C4-2B (cell line): Measurements from ENCODE around the gene AP1S1.

Experiments used
- H3K27ac ChIP-seq: fragments of 450-650 bp; 2 replicates; pipeline ENCODE4 v1.5.1; 2017
- CTCF ChIP-seq: fragments of 450-650 bp; conservative IDR thresholded peaks from 2 replicates; pipeline ENCODE4 v1.5.1; 2017; ENCODE audit warnings: mild to moderate bottlenecking
- ZFX ChIP-seq: fragments of 450-650 bp; IDR thresholded peaks from 2 replicates; pipeline ENCODE4 v1.6.1; 2017

AP1S1 gene

GRCh38 chr7:101154693-101155102 is 422 bp downstream of the AP1S1 start:
- no peak for TF ChIP-seq CTCF
- peak; percentile 39; the same call in 1 of the 2 replicates for TF ChIP-seq ZFX
- peak overlapping the region; percentile 95 for H3K27ac ChIP-seq

GRCh38 chr7:101155303-101155702 is 1.0 kb downstream of the AP1S1 start:
- TF ChIP-seq ZFX (no peak), CTCF (no peak)
- peak overlapping the region; percentile 95 for H3K27ac ChIP-seq

- TF ChIP-seq ZFX (no peak), CTCF (no peak)
- H3K27ac ChIP-seq = peak overlapping the region; percentile 95
These were observed 2.0 kb downstream of the AP1S1 start for GRCh38 chr7:101156277-101156676.

GRCh38 chr7:101156866-101157589 is 2.8 kb downstream of the AP1S1 start:
- TF ChIP-seq CTCF (no peak), ZFX (no peak)
- peak overlapping the region; percentile 95 for H3K27ac ChIP-seq

- TF ChIP-seq ZFX = no peak
- no peak for TF ChIP-seq CTCF
- H3K27ac ChIP-seq = no peak overlapping the region
These were observed 5.7 kb downstream of the AP1S1 start for GRCh38 chr7:101159696-101160674.

- H3K27ac ChIP-seq = no peak overlapping the region
- TF ChIP-seq ZFX (no peak), CTCF (no peak)
These were observed 6.6 kb downstream of the AP1S1 start for GRCh38 chr7:101160910-101161309.
